ENCODE measurements around the gene C12orf60. TPM values are rescaled to one million over a fixed set of nuclear protein-coding genes. Genes with fewer than 3 reads are reported as not detected.
A peak's percentile ranks its signal among the peaks of the same experiment; 100 is the strongest.

C12orf60 gene
- total RNA-seq, 1 experiment from 2014 or later, result 3.5 TPM

DNA sequence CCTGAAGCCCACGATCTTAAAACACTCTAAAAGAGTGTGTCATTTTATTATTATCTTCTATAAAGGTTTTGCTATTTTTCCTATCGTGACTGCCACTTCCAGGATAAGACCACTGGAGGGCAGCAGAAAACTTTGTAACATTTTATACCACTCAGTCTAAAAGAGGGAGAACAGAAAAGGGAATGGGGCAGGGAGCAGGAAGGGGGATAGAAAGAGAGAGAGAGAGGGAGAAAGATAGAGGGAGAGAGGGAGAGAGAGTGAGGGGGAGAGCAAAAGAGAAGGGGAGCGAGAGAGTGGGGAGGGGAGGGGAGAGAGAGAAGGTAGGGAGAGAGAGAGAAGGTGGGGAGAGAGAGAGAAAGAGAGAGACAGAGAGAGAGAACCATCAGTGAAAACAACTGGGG is 41.9 kb downstream of the C12orf60 start:
- no peak overlapping the region for H3K27ac ChIP-seq (ENCODE audit: low read depth, low read length)
- RAD21 ChIA-PET (ENCODE audit: low non-redundant PET in 1 of 2, low total read pairs in 2 of 2, uncharacterized antibody in 2 of 2, unreplicated experiment in 2 of 2), result no interaction called here
- H3K4me2 ChIP-seq (ENCODE audit: low read length), result no peak overlapping the region
- POLR2A ChIA-PET, result no interaction called here
- no peaks in the 10 kb centered on the region for H3K36me3 ChIP-seq (ENCODE audit: control insufficient read depth in 1 of 2, insufficient read depth in 2 of 2, low read length in 2 of 2)
- H3K4me1 ChIP-seq (ENCODE audit: control insufficient read depth in 1 of 2, insufficient read depth in 2 of 2, low read length in 2 of 2), result peaks cover 0 to 10% of the 10 kb centered on the region in 2 experiments; a peak in 2 of 4 replicates
- no peaks in the 10 kb centered on the region for H3K27me3 ChIP-seq (ENCODE audit: insufficient read depth, low read length)
- intact Hi-C loops (cut with micrococcal nuclease), result loop anchor here (1.0 to 10.0 kb wide), 5 partner anchors 151 to 679 kb away; partner anchors contain the start of gene RERG
- H3K4me3 ChIP-seq (replicated peaks in 1 of 2; ENCODE audit: low read depth in 1 of 2, low read length in 2 of 2), result no peak overlapping the region
- CTCF ChIA-PET, result interaction anchor here (0.7 to 3.0 kb wide), 2 partner anchors 150 to 377 kb away, joined by 3 to 24 read pairs; no protein-coding TSS in a partner anchor
- H3K9me3 ChIP-seq (ENCODE audit: control insufficient read depth in 1 of 2, insufficient read depth in 1 of 2, low read depth in 1 of 2, low read length in 2 of 2), result no peaks in the 10 kb centered on the region
- peak; percentile 87 for ATAC-seq
- H3K9ac ChIP-seq (ENCODE audit: low read length), result no peak overlapping the region
- BruUV-seq (replicated peaks), result no TSS peak
- peak; percentile 37 for DNase-seq (ENCODE audit: low read depth, low spot score)
- no peaks in the 10 kb centered on the region for H3K79me2 ChIP-seq (ENCODE audit: insufficient read depth, low read length)
- no peaks in the 10 kb centered on the region for H4K20me1 ChIP-seq (ENCODE audit: insufficient read depth)
- TF ChIP-seq RAD21 (IDR thresholded peaks at IDR 0.05; ENCODE audit: low read depth), result peak; percentile 87
- no peak for TF ChIP-seq SIN3A (IDR thresholded peaks at IDR 0.05; ENCODE audit: low read depth)
- no peak for TF ChIP-seq SP1 (IDR thresholded peaks at IDR 0.05; ENCODE audit: low read depth)
- TF ChIP-seq, protein P1, sequence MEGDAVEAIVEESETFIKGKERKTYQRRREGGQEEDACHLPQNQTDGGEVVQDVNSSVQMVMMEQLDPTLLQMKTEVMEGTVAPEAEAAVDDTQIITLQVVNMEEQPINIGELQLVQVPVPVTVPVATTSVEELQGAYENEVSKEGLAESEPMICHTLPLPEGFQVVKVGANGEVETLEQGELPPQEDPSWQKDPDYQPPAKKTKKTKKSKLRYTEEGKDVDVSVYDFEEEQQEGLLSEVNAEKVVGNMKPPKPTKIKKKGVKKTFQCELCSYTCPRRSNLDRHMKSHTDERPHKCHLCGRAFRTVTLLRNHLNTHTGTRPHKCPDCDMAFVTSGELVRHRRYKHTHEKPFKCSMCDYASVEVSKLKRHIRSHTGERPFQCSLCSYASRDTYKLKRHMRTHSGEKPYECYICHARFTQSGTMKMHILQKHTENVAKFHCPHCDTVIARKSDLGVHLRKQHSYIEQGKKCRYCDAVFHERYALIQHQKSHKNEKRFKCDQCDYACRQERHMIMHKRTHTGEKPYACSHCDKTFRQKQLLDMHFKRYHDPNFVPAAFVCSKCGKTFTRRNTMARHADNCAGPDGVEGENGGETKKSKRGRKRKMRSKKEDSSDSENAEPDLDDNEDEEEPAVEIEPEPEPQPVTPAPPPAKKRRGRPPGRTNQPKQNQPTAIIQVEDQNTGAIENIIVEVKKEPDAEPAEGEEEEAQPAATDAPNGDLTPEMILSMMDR (IDR thresholded peaks at IDR 0.05 in 2 of 3, conservative IDR thresholded peaks at IDR 0.05 in 1 of 3; ENCODE audit: borderline replicate concordance in 1 of 3, insufficient read depth in 1 of 3, low read depth in 2 of 3, low read length in 2 of 3), result peak; percentile 67 to 86 (median 84)
- TF ChIP-seq ATF3 (IDR thresholded peaks at IDR 0.05), result no peak
- H2AFZ ChIP-seq (ENCODE audit: low read depth, low read length, poor library complexity, severe bottlenecking), result no peak overlapping the region
- no peaks in the 10 kb centered on the region for H3K9me2 ChIP-seq (ENCODE audit: insufficient read depth)

- H2AFZ ChIP-seq (ENCODE audit: low read depth, low read length, poor library complexity, severe bottlenecking), result no peak overlapping the region
- H4K20me1 ChIP-seq (ENCODE audit: insufficient read depth), result no peaks in the 10 kb centered on the region
- CTCF ChIA-PET, result interaction anchor here (0.7 to 3.0 kb wide), 3 partner anchors 149 to 376 kb away, joined by 3 to 24 read pairs (median 12); no protein-coding TSS in a partner anchor
- BruUV-seq (replicated peaks), result no TSS peak
- H3K27me3 ChIP-seq (ENCODE audit: insufficient read depth, low read length), result no peaks in the 10 kb centered on the region
- peaks cover 0 to 10% of the 10 kb centered on the region in 2 experiments; a peak in 2 of 4 replicates for H3K4me1 ChIP-seq (ENCODE audit: control insufficient read depth in 1 of 2, insufficient read depth in 2 of 2, low read length in 2 of 2)
- H3K27ac ChIP-seq (ENCODE audit: low read depth, low read length), result no peak overlapping the region
- DNase-seq (ENCODE audit: low read depth, low spot score) (no peak), ATAC-seq (no peak)
- H3K9me2 ChIP-seq (ENCODE audit: insufficient read depth), result no peaks in the 10 kb centered on the region
- H3K79me2 ChIP-seq (ENCODE audit: insufficient read depth, low read length), result no peaks in the 10 kb centered on the region
- no peak overlapping the region for H3K4me2 ChIP-seq (ENCODE audit: low read length)
- H3K9ac ChIP-seq (ENCODE audit: low read length), result no peak overlapping the region
- H3K4me3 ChIP-seq (replicated peaks in 1 of 2; ENCODE audit: low read depth in 1 of 2, low read length in 2 of 2), result no peak overlapping the region
- POLR2A ChIA-PET, result no interaction called here
- RAD21 ChIA-PET (ENCODE audit: low non-redundant PET in 1 of 2, low total read pairs in 2 of 2, uncharacterized antibody in 2 of 2, unreplicated experiment in 2 of 2), result no interaction called here
- no peaks in the 10 kb centered on the region for H3K9me3 ChIP-seq (ENCODE audit: control insufficient read depth in 1 of 2, insufficient read depth in 1 of 2, low read depth in 1 of 2, low read length in 2 of 2)
- intact Hi-C loops (cut with micrococcal nuclease), result loop anchor here (5.0 to 10.0 kb wide), 3 partner anchors 379 to 679 kb away; partner anchors contain the start of gene RERG
- TF ChIP-seq JUND (IDR thresholded peaks at IDR 0.05), result no peak
- TF ChIP-seq POLR2AphosphoS5 (IDR thresholded peaks at IDR 0.05; ENCODE audit: low read depth, low read length), result no peak
- TF ChIP-seq YY1 (IDR thresholded peaks at IDR 0.05; ENCODE audit: extremely low read depth, insufficient replicate concordance, low read depth, low read length), result no peak
- H3K36me3 ChIP-seq (ENCODE audit: control insufficient read depth in 1 of 2, insufficient read depth in 2 of 2, low read length in 2 of 2), result no peaks in the 10 kb centered on the region
Measured at GRCh38 chr12:14846042-14846587, 42.6 kb downstream of the C12orf60 start.
